Adrenal gland (tissue), 12 donors: ENCODE data around the gene WNT5B. TPM values are rescaled to one million over a fixed set of nuclear protein-coding genes. Genes with fewer than 3 reads are reported as not detected.

Source experiments
- DNase-seq, 7 donors: peaks; one replicate each; pipeline ENCODE4 v3.0.0-alpha.2; 2019 to 2020
- H3K27ac ChIP-seq, 5 donors: fragments of 200-600 bp; sonication (generic) in 4 of 5; 1 replicate in 3 of 5; 2 replicates in 2 of 5; pipeline versions ENCODE4 v1.5.1 to v1.8.0; 2016 to 2020; ENCODE audit warnings: mild to moderate bottlenecking in 1 of 5
- H3K27me3 ChIP-seq: fragments of 200-600 bp; 2 replicates; pipeline ENCODE4 v1.8.0; 2021
- H3K36me3 ChIP-seq, 2 donors: fragments of 200-600 bp; replicated peaks in 1 of 2; 1 replicate in 1 of 2; 2 replicates in 1 of 2; pipeline versions ENCODE4 v1.5.1 to v1.8.0; 2018 to 2022
- H3K4me1 ChIP-seq, 2 donors: fragments of 200-600 bp; replicated peaks in 1 of 2; 1 replicate in 1 of 2; 2 replicates in 1 of 2; pipeline versions ENCODE4 v1.5.1 to v1.8.0; 2018 to 2021
- H3K4me3 ChIP-seq, 4 donors: fragments of 200-600 bp; sonication (generic) in 3 of 4; one replicate each; pipeline ENCODE4 v1.5.1; 2016 to 2018
- H3K9me3 ChIP-seq, 3 donors: fragments of 200-600 bp; sonication (generic) in 1 of 3; replicated peaks in 1 of 3; 1 replicate in 2 of 3; 2 replicates in 1 of 3; pipeline versions ENCODE4 v1.5.1 to v1.8.0; 2016 to 2021
- POLR2A ChIP-seq, 2 donors: fragments of 450-650 bp; IDR thresholded peaks; one replicate each; pipeline ENCODE4 v1.6.1; 2017; ENCODE audit warnings: antibody characterized with exemption in 2 of 2, mild to moderate bottlenecking in 2 of 2, moderate library complexity in 1 of 2
- WGBS, 4 donors: extraction: QIAGEN DNeasy Blood & Tissue Kit in 2 of 4; methylation state at CpG; one replicate each; pipeline versions ENCODE4 v1.1.5 to v1.1.7; 2013 to 2017; 5-methylcytosine and 5-hydroxymethylcytosine counted together
- intact Hi-C, 2 donors: fragments of 100-400 bp; cut with DNase I; formaldehyde crosslinking; loops; one replicate each; pipeline versions ENCODE4 v1.14.1 to v1.15.0; 2022 to 2023
- polyA plus RNA-seq, 3 donors: library from polyadenylated mRNA; stranded (reverse); fragments of 200-250 nt in 2 of 3; fragments of 350-450 nt in 1 of 3; fragmentation: Illumina TruSeq in 1 of 3; extraction: RNeasy Lipid Tissue Mini Kit (QIAGEN cat#74804) in 1 of 3; gene quantifications; one replicate each; pipeline ENCODE4 v1.2.3, GENCODE V29; 2013 to 2014
- total RNA-seq, 9 donors: library from RNA; depleted of rRNA in 4 of 9; stranded (reverse); fragments of >200 nt in 4 of 9; fragments of 120-200 nt in 1 of 9; fragmentation: NEBNext Ultra II Directional in 1 of 9; extraction: Animal tissue kit (Norgen Biotek cat#: 25700) in 1 of 9; gene quantifications; one replicate each; pipeline versions ENCODE4 v1.1.0 to v1.2.4, GENCODE V29; 2013 to 2023
- TF ChIP-seq, protein P1 (sequence below), 6 experiments: fragments of 450-650 bp in 4 of 6; fragments of 200-600 bp in 2 of 6; sonication (generic) in 1 of 6; IDR thresholded peaks; 1 replicate in 5 of 6; 2 replicates in 1 of 6; pipeline versions ENCODE4 v1.5.1 to v1.8.0; 2016 to 2021; ENCODE audit warnings: antibody characterized with exemption in 6 of 6, mild to moderate bottlenecking in 2 of 6, moderate library complexity in 1 of 6
- donor health status: healthy with polysubstance abuse.
- donor health status: Bipolar disorder and iron deficiency.
- donor health status: DM: yes; HTN: yes; CAD: no.
- donor health status: DM: no; HTN: no; CAD: no.
- donor health status: DM: no; HTN: no; CAD: no.
- donor health status: DM: yes; HTN: yes; CAD: no.

WNT5B gene
- total and polyA plus RNA-seq, 12 donors: 0.44 to 11.1 (median 1.6) TPM

DNA sequence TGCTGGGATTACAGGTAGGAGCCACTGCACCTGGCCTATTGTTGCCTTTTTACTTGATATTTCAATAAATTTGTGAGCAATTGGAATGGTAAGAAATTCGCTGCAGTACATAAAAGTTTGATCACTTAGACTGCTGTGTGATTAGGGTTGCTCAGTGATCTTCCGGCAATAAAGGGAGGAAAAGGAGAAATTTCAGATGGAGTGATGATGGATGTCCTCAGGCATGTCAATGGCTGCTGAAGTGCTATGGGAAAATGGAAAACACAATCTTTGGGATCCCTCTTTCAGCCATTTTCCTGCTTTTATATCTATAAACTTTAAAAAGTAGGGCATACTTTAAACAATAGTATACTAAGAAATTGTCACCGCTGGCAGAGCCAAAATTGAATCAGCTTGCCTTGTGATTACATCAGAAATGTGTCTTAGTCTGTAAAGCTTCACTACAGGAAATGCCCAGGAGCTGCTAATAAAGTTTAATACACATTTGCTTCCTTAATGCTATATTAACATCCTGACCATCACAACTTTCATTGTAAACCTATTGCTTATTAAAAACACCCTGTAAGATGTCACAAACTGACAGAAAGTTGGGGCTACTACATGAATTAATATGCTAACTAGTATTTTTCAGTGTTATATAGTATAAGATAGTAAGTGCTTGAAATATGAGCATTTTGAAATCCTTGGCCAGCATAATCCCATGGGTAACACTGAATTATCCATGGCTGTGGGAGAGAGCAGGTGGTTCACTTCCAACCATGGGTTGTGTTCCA is 20.9 kb upstream of the WNT5B start:
- no peaks in the 10 kb centered on the region for H3K27me3 ChIP-seq
- WGBS, 4 donors: 81 to 90% (median 87%) methylated on average over 3 of the region's 3 CpGs
- peak overlapping the region in 2 of 5 donors; percentile 37 to 58 for H3K27ac ChIP-seq
- no peak overlapping the region for H3K4me3 ChIP-seq
- TF ChIP-seq, protein P1, sequence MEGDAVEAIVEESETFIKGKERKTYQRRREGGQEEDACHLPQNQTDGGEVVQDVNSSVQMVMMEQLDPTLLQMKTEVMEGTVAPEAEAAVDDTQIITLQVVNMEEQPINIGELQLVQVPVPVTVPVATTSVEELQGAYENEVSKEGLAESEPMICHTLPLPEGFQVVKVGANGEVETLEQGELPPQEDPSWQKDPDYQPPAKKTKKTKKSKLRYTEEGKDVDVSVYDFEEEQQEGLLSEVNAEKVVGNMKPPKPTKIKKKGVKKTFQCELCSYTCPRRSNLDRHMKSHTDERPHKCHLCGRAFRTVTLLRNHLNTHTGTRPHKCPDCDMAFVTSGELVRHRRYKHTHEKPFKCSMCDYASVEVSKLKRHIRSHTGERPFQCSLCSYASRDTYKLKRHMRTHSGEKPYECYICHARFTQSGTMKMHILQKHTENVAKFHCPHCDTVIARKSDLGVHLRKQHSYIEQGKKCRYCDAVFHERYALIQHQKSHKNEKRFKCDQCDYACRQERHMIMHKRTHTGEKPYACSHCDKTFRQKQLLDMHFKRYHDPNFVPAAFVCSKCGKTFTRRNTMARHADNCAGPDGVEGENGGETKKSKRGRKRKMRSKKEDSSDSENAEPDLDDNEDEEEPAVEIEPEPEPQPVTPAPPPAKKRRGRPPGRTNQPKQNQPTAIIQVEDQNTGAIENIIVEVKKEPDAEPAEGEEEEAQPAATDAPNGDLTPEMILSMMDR (IDR thresholded peaks at IDR 0.05): no peak
- no peak for TF ChIP-seq POLR2A (IDR thresholded peaks at IDR 0.05)
- H3K9me3 ChIP-seq: no peaks in the 10 kb centered on the region
- DNase-seq: no peak
- H3K4me1 ChIP-seq: peaks cover 8 to 25% of the 10 kb centered on the region in 2 donors
- intact Hi-C loops: no loop called here
- H3K36me3 ChIP-seq: no peaks in the 10 kb centered on the region

GRCh38 chr12:1608713-1609119 is 20.3 kb upstream of the WNT5B start:
- no peaks in the 10 kb centered on the region for H3K36me3 ChIP-seq
- H3K4me3 ChIP-seq: no peak overlapping the region
- no peak for DNase-seq
- H3K4me1 ChIP-seq: peaks cover 8 to 25% of the 10 kb centered on the region in 2 donors
- TF ChIP-seq, protein P1 (IDR thresholded peaks at IDR 0.05): no peak
- no peak for TF ChIP-seq POLR2A (IDR thresholded peaks at IDR 0.05)
- H3K27me3 ChIP-seq: no peaks in the 10 kb centered on the region
- H3K9me3 ChIP-seq: no peaks in the 10 kb centered on the region
- intact Hi-C loops: no loop called here
- 48 to 51% (median 50%) methylated on average over 5 of the region's 5 CpGs for WGBS, 4 donors
- peak overlapping the region in 2 of 5 donors; percentile 37 to 58 for H3K27ac ChIP-seq

DNA sequence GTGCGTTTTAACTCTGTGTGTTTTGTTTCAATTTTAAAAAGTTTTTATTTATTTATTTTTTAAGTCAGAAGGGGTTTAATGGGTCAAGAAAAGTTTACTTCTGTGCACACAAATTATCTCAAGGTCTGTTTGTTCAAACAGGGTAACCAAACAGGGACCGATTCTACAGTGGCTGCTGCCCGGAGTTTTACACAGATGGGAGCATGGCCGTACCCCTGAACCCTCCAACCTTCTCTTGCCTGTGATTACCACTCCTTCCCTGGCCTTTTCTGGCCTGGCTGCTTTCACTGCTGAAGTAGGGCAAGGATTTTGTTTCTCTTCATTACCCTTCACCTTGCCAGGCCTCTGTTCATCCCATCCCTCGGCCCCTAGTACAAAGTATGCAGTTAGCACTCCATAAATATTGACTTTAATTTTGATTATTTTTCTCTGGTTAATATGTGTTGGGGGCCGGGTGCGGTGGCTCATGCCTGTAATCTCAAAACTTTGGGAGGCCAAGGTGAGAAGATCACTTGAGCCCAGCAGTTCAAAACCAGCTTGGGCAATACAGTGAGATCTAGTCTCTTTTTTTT is 18.9 kb upstream of the WNT5B start:
- 88 to 91% (median 90%) methylated on average over 7 of the region's 7 CpGs for WGBS, 4 donors
- intact Hi-C loops: no loop called here
- no peaks in the 10 kb centered on the region for H3K36me3 ChIP-seq
- H3K4me1 ChIP-seq: peaks cover 8 to 25% of the 10 kb centered on the region in 2 donors
- H3K4me3 ChIP-seq: no peak overlapping the region
- no peaks in the 10 kb centered on the region for H3K9me3 ChIP-seq
- TF ChIP-seq POLR2A (IDR thresholded peaks at IDR 0.05): no peak
- TF ChIP-seq, protein P1 (IDR thresholded peaks at IDR 0.05): no peak
- H3K27ac ChIP-seq: no peak overlapping the region
- no peaks in the 10 kb centered on the region for H3K27me3 ChIP-seq
- DNase-seq: no peak

GRCh38 chr12:1611803-1612572 is 17.0 kb upstream of the WNT5B start:
- no peak for TF ChIP-seq POLR2A (IDR thresholded peaks at IDR 0.05)
- TF ChIP-seq, protein P1 (IDR thresholded peaks at IDR 0.05): no peak
- intact Hi-C loops: no loop called here
- Histone ChIP-seq H3K4me1 (peaks cover 0 to 14% of the 10 kb centered on the region in 2 donors), H3K4me3 (no peak overlapping the region), H3K36me3 (no peaks in the 10 kb centered on the region), H3K27me3 (no peaks in the 10 kb centered on the region), H3K9me3 (no peaks in the 10 kb centered on the region), H3K27ac (no peak overlapping the region)
- WGBS, 4 donors: 62 to 71% (median 70%) methylated on average over 13 of the region's 13 CpGs
- DNase-seq: no peak
